Middle frontal gyrus (tissue), 1 donor: ENCODE data around the gene PKHD1.
"Not testable (repeated sequence)": the region's sequence is repeated elsewhere in the genome, so short reads cannot be mapped to it uniquely, and the experiment has no call there.

Source experiments
- DNase-seq: peaks from one replicate; pipeline ENCODE4 v3.0.0-alpha.2; 2015; ENCODE audit warnings: low spot score; ENCODE audit errors: extremely low spot score

The PKHD1 gene

DNA sequence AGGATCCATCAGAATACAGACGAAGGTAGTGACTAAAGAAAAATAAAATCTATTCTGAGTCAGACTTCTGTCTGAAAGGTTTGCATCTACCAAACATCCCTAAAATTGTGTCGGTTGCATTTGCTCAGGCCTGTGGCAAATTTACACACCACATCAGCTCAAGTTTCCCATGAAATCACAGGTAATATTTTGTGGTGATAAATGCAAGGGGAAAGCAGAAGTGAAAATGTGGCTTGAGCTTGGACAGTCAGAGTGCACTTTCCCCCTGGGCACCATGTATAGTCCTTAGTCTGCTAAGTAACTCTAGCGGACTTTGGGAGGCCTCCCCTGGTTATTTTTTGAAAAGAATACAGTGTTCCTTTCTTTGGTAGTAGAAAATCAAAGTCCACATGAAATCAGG lies 159.1 kb downstream of the PKHD1 start:
- no peak for DNase-seq

DNA sequence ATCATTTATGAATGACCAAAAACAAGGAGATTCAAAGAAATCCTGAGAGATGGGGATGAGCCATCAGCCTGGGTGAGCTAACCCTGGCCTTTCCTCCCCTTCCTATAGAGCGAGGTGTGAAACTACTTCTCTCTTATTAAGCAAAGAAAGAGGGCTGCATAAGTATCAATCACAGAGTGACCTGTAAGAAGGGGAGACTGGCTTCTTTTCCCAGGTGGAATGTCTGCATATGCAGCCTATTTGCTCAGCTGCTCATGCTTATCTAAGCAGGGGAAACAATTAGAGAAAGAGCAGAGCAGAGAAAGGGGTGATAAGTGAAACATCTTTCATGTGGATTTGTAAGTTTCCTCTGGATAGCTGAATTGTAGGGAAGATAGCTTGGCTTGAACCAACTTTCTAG lies 160.0 kb downstream of the PKHD1 start:
- DNase-seq = no peak

- no peak for DNase-seq
Observed at GRCh38 chr6:51926125-51926524, 161.3 kb downstream of the PKHD1 start.

- DNase-seq = not testable (repeated sequence)
Observed at GRCh38 chr6:51922479-51922878, 164.9 kb downstream of the PKHD1 start.

GRCh38 chr6:51918347-51918746 lies 169.1 kb downstream of the PKHD1 start:
- not testable (repeated sequence) for DNase-seq

- DNase-seq = no peak
Observed at GRCh38 chr6:51915098-51915497, 172.3 kb downstream of the PKHD1 start.

DNA sequence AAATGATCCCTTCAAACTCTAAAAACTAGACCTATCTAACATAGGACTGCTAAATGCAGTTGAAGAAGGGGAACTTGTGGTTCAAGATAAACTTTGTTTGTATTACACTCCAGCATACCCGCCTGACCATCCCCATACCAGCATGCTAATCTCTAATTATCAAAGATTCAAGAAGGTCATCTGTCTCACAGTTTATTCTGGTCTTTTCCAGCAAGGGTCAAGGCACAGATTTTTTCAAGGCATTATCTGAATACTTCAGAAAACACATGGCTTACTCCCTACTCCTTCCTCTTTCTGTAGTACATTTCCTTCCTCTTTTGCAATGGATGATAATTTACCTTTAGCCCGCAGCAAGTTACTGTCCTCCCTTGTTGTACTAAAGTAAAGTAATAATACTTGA lies 174.1 kb downstream of the PKHD1 start:
- DNase-seq = no peak

- DNase-seq = no peak
Observed at GRCh38 chr6:51910851-51911250, 176.6 kb downstream of the PKHD1 start.

- DNase-seq = no peak
Observed at GRCh38 chr6:51908243-51908642, 179.2 kb downstream of the PKHD1 start.

DNA sequence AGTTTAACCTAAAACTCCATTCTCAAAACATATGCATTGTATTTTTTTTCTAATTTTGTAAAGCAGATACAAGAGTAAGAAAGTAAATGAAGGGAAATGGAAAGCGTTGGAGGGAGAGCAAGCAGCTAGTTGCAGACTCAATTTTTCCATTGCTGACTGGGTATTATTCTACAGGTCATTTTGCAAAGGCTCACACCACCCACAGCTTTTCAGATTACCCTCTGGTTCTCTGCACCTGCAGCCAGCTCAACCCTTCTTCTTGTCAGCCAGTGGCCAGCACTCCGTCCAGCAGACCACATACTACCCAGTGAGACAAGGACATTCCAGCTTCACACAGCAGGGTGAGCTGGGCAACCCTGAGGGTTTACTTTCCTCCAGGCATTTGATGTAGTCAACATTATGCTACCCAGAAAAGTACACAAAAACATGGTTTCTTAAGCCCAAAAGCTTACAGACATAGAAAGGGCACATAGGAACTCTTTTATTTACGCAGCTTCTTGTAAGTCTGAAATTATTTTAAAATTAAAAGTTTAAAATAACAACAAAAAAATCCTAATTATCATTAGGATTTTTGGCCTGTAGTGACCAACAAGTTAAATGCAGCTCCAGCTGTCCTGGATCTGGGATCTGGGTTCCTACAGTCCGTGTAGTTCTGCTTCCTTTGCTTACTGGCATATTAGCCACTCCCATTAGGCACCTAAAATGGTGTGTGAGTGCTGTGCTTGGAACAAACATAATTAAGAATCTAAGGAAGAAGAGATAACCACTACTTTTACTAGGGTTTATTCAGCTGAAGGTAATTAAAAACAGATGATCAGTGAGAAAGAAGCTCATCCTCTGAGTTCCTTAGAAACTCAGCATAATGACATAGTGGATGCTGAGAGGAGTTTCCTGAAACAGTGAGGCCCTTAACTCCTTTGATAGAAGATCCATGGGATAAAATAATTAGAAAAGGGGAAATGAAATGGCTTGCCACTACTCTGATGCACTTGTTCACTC lies 185.3 kb downstream of the PKHD1 start:
- DNase-seq = no peak

- no peak for DNase-seq
Observed at GRCh38 chr6:51893366-51893765, 194.0 kb downstream of the PKHD1 start.

DNA sequence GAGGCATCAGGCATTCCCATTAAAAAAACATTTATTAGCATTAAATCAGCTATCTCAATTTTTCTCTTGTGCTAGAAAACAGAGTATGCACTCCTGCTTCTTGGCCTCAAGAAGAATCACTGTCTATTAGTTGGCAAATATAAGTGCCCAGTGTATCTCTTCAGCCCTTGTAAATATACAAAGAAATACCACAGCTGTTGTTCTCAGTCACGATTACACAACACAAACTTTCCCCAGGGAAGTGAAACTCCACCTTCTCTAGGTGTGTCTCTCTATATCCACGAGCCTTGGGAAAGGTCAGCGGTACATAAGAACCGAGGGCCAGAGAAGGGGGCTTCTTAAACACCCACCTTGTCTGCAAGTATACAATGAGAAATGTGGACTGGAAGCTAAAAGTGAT lies 194.7 kb downstream of the PKHD1 start:
- DNase-seq = no peak

DNA sequence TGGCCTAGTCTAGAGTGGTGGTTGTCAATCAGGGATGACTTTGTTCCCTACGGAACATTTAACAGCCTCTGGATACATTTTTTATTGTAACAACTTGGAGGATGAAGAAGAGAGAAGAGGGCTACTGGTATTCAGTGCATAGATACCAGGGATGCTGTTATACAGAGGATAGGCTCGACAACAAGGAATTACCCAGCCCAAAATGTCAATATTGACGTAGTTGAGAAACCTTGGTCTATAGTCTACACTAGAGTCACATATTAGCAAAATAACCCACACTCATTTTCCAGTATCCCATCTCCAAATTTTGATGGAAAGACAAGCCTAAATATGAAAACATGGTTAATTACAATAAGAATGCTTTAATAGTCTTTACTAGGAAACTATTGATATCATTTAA lies 195.1 kb downstream of the PKHD1 start:
- no peak for DNase-seq

DNA sequence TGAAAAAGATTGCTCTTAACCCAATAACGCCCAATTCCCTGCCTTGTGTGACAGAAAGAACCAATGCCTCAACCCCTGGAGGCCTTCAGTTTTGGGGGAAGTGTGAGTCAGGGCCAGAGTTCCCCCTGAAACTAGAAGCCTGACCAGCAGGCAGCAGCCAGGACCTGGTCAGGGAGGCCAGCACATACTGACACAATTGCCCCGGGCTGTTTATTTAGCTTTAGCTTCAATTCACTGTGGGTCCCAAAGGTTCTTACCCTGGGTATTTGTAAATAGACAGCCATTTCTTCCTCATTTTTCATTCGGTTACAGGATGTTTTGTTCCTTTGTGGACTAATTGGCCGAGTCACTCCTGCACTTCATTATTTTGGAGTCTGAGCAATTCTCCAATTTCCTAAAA lies 195.6 kb downstream of the PKHD1 start:
- DNase-seq = no peak

- no peak for DNase-seq
Observed at GRCh38 chr6:51887859-51888258, 199.6 kb downstream of the PKHD1 start.

- DNase-seq = no peak
Observed at GRCh38 chr6:51885957-51886356, 201.5 kb downstream of the PKHD1 start.

DNA sequence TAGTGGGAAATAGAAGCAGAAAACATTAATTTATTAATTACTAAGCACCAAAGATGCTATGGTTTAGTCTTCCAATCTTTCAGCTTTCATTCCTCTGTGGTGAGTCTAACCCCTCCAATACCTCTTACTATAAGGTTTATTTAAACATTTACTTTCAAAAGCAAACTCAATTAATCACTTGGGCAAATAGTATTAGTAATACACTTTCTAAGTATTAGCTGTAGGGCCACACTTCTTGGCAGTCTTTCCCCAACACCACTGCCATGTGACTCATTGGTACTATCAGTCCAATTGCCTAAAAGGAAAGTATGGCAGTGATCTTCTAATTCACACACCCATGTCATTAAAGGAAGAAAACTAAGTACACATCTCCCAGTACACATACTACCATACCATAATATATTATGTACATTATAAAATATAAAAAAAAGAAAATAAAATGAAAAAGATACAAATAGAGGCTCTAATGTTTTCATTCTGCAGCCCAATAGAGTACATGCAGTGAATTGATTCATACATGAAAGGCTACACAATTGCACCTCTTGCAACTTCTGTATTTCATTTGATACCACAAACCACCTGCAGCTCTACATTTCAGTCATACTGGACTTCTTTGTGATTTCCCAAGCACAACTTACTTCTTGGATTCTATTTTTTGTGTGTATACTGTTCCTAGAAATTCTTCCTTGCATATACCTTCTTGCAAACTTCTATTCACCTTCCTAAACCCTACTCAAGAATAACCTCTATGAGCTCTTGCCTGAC lies 218.6 kb downstream of the PKHD1 start:
- no peak for DNase-seq

GRCh38 chr6:51866867-51867266 lies 220.5 kb downstream of the PKHD1 start:
- no peak for DNase-seq

DNA sequence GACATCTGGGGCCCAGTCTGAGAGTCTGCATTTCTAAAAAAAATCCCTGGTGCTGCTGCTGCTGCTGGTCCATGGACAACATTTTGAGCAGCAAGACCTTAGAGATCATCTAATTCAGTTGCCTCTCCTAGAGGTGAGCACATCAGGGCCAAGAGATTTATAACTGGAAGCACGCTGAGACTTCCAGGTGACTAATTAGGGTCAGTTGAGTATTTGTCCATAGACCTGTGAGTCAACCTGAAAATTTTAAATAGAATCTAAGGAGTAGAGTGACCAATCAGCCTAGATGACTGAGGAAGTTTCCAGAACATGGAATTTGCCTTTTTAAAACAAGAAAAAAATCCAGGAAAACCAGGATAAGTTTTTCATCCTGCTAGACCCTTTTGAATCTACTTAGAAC lies 221.4 kb downstream of the PKHD1 start:
- no peak for DNase-seq

DNA sequence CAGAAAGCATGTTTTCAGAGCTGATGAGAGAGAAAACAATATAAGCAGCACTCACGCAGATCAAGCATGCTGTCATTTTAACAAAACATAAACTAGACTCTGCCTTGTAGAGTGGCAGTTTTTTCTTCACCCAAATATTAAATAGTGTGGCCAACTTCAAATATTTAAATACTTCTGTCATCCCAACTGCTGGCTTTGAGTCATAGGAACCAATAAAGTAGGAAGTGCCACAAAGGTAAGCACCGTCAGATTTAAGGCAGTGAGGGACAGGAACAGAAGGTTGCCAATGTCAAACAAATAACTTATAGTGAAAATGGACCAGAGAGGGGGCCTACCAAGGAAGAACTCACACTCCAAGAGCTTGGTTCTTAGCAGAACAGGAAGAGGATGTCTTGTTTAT lies 222.2 kb downstream of the PKHD1 start:
- DNase-seq = no peak

GRCh38 chr6:51857134-51857533 lies 230.3 kb downstream of the PKHD1 start:
- no peak for DNase-seq

DNA sequence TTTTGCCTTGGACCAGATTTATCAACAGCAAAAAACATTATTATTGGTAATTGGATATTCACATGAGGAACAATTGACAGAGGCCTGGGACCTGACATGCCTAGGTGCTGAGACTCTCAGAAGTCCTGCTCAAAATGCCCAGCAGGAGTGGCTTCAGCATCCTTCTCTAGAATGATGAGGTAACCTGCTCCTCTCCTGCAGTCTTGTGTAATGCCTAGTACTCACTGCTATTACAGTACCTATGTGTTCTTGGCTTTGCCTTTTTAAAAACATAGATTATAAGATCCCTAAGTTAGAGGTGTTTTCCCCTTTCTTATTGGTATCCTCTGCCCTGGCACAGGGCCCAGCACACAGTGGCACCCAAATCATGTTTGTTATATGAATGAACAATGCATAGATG lies 230.9 kb downstream of the PKHD1 start:
- no peak for DNase-seq
